Measurements from ENCODE around the gene NEURL1.

DNA sequence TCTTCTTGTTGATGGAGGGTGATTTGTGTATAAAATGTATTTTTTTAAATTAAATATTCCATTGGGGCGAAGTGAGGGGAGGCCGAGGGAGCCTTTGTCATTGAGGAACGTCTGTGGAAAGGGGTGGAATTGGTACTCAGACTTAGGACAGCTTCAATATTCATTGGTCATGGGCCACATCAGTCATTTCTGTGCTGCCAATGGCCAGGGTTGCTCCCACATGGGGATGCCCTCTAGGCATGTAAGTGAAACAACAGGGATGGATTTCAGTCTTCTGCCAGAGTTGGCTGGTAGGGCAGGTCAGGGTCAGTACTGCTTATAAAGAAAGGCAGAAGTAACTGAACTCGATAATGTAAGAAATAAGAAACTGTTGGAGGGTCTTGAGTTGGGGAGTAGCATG lies 47.2 kb downstream of the NEURL1 start:
- TF ChIP-seq POLR2A (IDR thresholded peaks at IDR 0.05; ENCODE audit: low read depth, low read length) (no peak), POLR2AphosphoS5 (IDR thresholded peaks at IDR 0.05; ENCODE audit: low read depth, low read length) (no peak), PAX5 (IDR thresholded peaks at IDR 0.05; ENCODE audit: insufficient read depth, low read length, severe bottlenecking) (no peak), POU2F2 (IDR thresholded peaks at IDR 0.05; ENCODE audit: low read depth, low read length) (no peak)

Measured in GM12891 (cell line).